ENCODE data around the gene PTGR2.
"Not testable (repeated sequence)": the region's sequence is repeated elsewhere in the genome, so short reads cannot be mapped to it uniquely, and the experiment has no call there.

PTGR2 gene

DNA sequence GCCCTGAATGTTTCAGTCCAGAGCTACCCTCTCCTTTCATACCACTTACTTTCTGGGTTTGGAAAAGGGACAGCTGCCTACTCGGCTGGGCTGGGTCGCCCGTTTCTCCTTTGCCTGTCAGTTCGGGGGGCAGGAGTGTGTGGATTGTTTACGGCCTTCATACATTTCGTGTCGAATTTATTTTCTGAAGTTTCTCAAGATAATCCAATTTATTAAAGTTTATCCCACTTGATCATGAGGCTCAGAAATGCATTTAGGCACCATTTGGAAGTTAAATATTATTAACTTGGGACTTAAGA lies 35.6 kb downstream of the PTGR2 start:
- Histone ChIP-seq H3K9ac (ENCODE audit: low read depth, low read length) (peak overlapping the region; percentile 92), H3K9me3 (ENCODE audit: control insufficient read depth, insufficient read depth, low read length) (no peaks in the 10 kb centered on the region), H3K4me1 (ENCODE audit: insufficient read depth, low read length) (peaks cover 6% of the 10 kb centered on the region), H3K36me3 (ENCODE audit: insufficient read depth, low read length) (no peaks in the 10 kb centered on the region)

DNA sequence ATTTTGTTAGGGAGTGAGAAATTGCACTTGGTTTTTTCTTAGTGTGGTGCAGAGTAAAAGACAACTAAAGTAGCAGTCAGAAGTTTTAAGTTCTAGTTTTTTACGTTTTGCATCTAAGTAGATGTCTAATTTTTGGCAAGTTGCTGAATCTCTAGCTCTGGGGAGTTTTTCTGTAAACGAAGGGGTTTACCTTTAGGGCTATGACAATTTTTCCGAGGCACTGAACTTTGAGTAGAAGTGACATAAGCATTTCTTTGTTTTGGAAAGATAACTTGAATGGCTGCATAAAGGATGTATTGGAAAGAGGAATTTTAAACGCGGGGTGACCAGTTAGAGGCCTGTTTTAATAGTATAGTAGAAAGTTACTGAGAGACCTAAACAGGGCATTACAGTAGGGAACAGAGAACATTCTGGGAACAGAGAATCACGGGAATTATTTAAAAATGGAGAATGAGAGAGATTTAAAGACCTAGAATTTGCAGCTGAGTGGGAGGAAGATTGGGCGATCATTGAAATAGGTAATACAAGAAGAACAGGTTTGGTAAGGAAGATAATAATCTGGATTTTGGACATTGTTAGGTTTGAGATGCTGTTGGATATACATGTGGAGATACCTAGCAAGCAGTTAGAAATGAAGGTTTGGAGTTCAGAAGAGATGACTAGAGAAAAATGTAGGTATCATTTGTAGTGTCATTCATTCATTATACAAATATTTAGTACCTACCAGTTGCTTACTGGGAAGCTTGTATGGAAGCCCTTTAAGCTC lies 36.2 kb downstream of the PTGR2 start:
- Histone ChIP-seq H3K4me1 (ENCODE audit: insufficient read depth, low read length) (peaks cover 6% of the 10 kb centered on the region), H3K36me3 (ENCODE audit: insufficient read depth, low read length) (no peaks in the 10 kb centered on the region), H3K9me3 (ENCODE audit: control insufficient read depth, insufficient read depth, low read length) (no peaks in the 10 kb centered on the region), H3K9ac (ENCODE audit: low read depth, low read length) (peak overlapping the region; percentile 92)

DNA sequence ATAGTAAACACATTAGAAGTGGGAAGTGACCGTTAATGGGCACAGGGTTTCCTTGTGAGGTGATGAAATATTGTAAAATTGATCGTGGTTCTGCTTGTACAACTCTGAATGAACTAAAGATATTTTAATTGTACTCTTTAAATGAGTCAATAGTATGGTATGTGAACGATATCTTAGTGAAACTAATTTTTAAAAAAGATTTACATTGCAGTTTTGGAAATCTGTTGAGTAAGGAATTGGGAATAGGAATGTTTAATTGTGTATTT lies 36.8 kb downstream of the PTGR2 start:
- Histone ChIP-seq H3K36me3 (ENCODE audit: insufficient read depth, low read length) (no peaks in the 10 kb centered on the region), H3K4me1 (ENCODE audit: insufficient read depth, low read length) (peaks cover 6% of the 10 kb centered on the region), H3K9me3 (ENCODE audit: control insufficient read depth, insufficient read depth, low read length) (no peaks in the 10 kb centered on the region), H3K9ac (ENCODE audit: low read depth, low read length) (no peak overlapping the region)

DNA sequence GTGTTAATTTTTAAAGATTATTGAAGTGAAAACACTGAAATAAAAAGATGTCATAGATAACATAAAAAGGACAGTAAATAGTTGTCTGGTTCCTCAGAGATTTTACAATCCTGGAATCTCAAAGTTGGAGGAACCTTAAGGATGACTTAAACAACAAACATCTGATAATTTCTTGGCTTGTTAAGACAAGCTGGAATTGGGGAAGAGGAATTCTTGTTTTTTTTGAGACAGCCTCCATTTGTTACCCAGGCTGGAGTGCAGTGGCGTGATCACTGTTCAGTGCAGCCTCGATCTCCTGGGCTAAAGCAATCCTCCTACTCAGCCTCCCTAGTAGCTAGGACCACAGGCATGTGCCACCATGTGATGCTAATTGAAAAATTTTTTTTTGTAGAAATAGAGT lies 37.3 kb downstream of the PTGR2 start:
- peaks cover 6% of the 10 kb centered on the region for H3K4me1 ChIP-seq (ENCODE audit: insufficient read depth, low read length)
- H3K9ac ChIP-seq (ENCODE audit: low read depth, low read length) = no peak overlapping the region
- no peaks in the 10 kb centered on the region for H3K9me3 ChIP-seq (ENCODE audit: control insufficient read depth, insufficient read depth, low read length)
- 0 out of 2 replicates have a peak, but pooled peaks cover 3% of the 10 kb centered on the region for H3K36me3 ChIP-seq (ENCODE audit: insufficient read depth, low read length)

GRCh38 chr14:73889376-73889775 lies 37.7 kb downstream of the PTGR2 start:
- Histone ChIP-seq H3K9me3 (ENCODE audit: control insufficient read depth, insufficient read depth, low read length) (no peaks in the 10 kb centered on the region), H3K4me1 (ENCODE audit: insufficient read depth, low read length) (peaks cover 6% of the 10 kb centered on the region), H3K36me3 (ENCODE audit: insufficient read depth, low read length) (0 out of 2 replicates have a peak, but pooled peaks cover 3% of the 10 kb centered on the region), H3K9ac (ENCODE audit: low read depth, low read length) (no peak overlapping the region)

DNA sequence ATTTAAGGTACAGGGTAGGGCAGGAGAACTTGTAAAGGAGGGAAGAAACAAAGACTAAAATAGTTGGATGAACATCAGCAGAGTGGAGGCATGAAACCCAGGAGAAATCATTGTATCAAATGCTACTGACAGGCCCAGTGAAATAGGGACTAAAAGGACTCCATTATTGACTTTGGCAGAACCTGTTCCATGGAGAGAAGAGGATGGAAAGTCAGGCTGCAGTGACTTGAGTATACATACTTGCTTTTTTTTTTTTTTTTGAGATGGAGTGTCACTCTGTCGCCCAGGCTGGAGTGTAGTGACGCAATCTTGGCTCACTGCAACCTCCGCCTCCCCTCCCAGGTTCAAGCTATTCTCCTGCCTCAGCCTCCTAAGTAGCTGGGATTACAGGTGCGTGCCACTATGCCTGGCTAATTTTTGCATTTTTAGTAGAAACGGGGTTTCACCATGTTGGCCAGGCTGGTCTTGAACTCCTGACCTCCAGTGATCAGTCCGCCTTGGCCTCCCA lies 42.6 kb downstream of the PTGR2 start:
- not testable (repeated sequence) for H3K9me3 ChIP-seq (ENCODE audit: control insufficient read depth, insufficient read depth, low read length); H3K4me1 ChIP-seq (ENCODE audit: insufficient read depth, low read length); H3K9ac ChIP-seq (ENCODE audit: low read depth, low read length)
- peaks cover 12% of the 10 kb centered on the region for H3K36me3 ChIP-seq (ENCODE audit: insufficient read depth, low read length)

DNA sequence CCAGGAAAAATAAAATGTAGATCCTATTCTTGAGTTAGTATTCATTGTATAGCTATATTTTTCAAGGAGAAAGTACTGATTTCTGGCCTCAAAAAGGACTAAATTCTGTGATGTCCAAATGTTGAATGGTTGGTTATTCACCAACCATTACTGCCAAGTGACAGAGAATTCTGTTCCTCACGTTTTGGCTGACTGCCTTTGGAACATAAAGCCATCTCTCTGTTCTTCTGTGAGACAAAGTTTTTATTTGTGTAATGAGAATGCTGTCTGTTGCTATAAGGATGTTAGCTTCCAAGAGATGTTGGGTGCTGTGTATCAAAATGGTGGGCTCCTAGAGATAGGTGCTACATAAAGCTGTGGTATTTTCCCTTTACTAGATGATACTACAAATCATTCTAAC lies 44.3 kb downstream of the PTGR2 start:
- Histone ChIP-seq H3K9me3 (ENCODE audit: control insufficient read depth, insufficient read depth, low read length) (no peaks in the 10 kb centered on the region), H3K9ac (ENCODE audit: low read depth, low read length) (no peak overlapping the region), H3K4me1 (ENCODE audit: insufficient read depth, low read length) (no peaks in the 10 kb centered on the region), H3K36me3 (ENCODE audit: insufficient read depth, low read length) (peaks cover 12% of the 10 kb centered on the region)

DNA sequence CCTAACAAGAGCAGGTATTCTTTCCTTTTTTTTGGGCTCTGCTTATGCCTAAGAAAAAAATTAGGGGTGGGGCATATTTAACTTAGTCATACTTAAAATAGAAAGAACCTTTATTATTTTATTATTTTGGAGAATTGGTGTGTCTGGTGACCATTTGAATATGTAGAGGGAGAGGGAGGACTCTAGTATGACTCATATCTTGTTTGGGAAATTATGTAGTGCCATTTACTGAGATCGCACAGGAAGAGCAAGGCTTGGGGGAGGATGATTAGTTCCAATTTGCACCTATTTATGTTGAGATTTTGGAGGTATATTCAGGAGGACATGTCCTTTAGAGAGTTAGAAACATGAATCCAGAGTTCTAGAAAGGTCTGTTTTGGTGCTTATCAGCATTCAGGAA lies 44.9 kb downstream of the PTGR2 start:
- H3K4me1 ChIP-seq (ENCODE audit: insufficient read depth, low read length) = no peaks in the 10 kb centered on the region
- H3K9me3 ChIP-seq (ENCODE audit: control insufficient read depth, insufficient read depth, low read length) = no peaks in the 10 kb centered on the region
- peaks cover 12% of the 10 kb centered on the region for H3K36me3 ChIP-seq (ENCODE audit: insufficient read depth, low read length)
- no peak overlapping the region for H3K9ac ChIP-seq (ENCODE audit: low read depth, low read length)

- Histone ChIP-seq H3K9ac (ENCODE audit: low read depth, low read length) (no peak overlapping the region), H3K4me1 (ENCODE audit: insufficient read depth, low read length) (no peaks in the 10 kb centered on the region), H3K36me3 (ENCODE audit: insufficient read depth, low read length) (peaks cover 16% of the 10 kb centered on the region), H3K9me3 (ENCODE audit: control insufficient read depth, insufficient read depth, low read length) (no peaks in the 10 kb centered on the region)
These were observed 51.4 kb downstream of the PTGR2 start for GRCh38 chr14:73903028-73903427.

- H3K9me3 ChIP-seq (ENCODE audit: control insufficient read depth, insufficient read depth, low read length) = no peaks in the 10 kb centered on the region; the same call in 1 of the 2 replicates
- H3K36me3 ChIP-seq (ENCODE audit: insufficient read depth, low read length) = peaks cover 22% of the 10 kb centered on the region
- H3K9ac ChIP-seq (ENCODE audit: low read depth, low read length) = no peak overlapping the region
- no peaks in the 10 kb centered on the region for H3K4me1 ChIP-seq (ENCODE audit: insufficient read depth, low read length)
These were observed 58.0 kb downstream of the PTGR2 start for GRCh38 chr14:73909681-73910080.

DNA sequence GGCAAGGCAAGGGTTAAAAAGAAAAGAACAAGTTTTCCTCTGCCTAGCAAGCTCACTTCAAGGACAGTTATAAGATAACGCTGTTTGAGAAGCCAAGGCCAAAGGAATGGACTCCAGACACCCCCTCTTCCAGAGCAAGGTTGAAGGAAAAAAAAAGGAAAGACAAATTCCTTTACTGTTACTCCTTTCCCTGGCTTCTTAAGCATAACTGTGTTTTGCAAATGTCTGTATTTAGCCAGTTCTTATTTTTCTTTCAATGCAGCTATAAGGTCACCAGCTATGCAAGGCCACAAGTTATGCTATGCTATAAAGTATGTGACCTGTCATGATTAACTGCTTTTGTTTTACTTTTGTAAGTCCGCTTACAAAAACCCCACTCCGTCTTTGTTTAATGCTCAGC lies 61.6 kb downstream of the PTGR2 start:
- Histone ChIP-seq H3K36me3 (ENCODE audit: insufficient read depth, low read length) (peaks cover 12% of the 10 kb centered on the region), H3K9ac (ENCODE audit: low read depth, low read length) (no peak overlapping the region), H3K9me3 (ENCODE audit: control insufficient read depth, insufficient read depth, low read length) (no peaks in the 10 kb centered on the region; the same call in 1 of the 2 replicates), H3K4me1 (ENCODE audit: insufficient read depth, low read length) (no peaks in the 10 kb centered on the region)

GRCh38 chr14:73916324-73916723 lies 64.7 kb downstream of the PTGR2 start:
- peaks cover 6% of the 10 kb centered on the region for H3K36me3 ChIP-seq (ENCODE audit: insufficient read depth, low read length)

DNA sequence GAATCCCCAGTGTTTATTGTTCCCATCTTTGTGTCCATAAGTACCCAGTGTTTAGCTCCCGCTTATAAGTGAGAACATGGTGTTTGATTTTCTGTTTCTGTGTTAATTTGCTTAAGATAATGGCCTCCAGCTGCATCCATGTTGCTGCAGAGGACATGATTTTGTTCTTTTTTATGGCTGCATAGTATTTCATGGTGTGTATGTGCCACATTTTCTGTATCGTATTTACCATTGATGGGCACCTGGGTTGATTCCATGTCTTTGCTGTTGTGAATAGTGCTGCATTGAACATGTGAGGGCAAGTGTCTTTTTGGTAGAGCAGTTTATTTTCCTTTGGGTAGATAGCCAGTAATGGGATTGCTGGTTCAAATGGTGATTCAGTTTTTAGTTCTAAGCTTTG lies 67.8 kb downstream of the PTGR2 start:
- not testable (repeated sequence) for H3K36me3 ChIP-seq (ENCODE audit: insufficient read depth, low read length); H3K4me1 ChIP-seq (ENCODE audit: insufficient read depth, low read length); H3K9me3 ChIP-seq (ENCODE audit: control insufficient read depth, insufficient read depth, low read length); H3K9ac ChIP-seq (ENCODE audit: low read depth, low read length)

More at GRCh38 chr14:73916324-73916723, 64.7 kb downstream of the PTGR2 start:
- H3K4me1 ChIP-seq (ENCODE audit: insufficient read depth, low read length) = no peaks in the 10 kb centered on the region
- H3K9me3 ChIP-seq (ENCODE audit: control insufficient read depth, insufficient read depth, low read length) = no peaks in the 10 kb centered on the region; the same call in 1 of the 2 replicates
- H3K9ac ChIP-seq (ENCODE audit: low read depth, low read length) = no peak overlapping the region

GRCh38 chr14:73924337-73924736 lies 72.7 kb downstream of the PTGR2 start:
- peaks cover 10% of the 10 kb centered on the region for H3K36me3 ChIP-seq (ENCODE audit: insufficient read depth, low read length)
- H3K9ac ChIP-seq (ENCODE audit: low read depth, low read length) = no peak overlapping the region
- no peaks in the 10 kb centered on the region for H3K4me1 ChIP-seq (ENCODE audit: insufficient read depth, low read length)
- no peaks in the 10 kb centered on the region for H3K9me3 ChIP-seq (ENCODE audit: control insufficient read depth, insufficient read depth, low read length)

Measured in ES-I3 (cell line).